NB4 (cell line): ENCODE data around the gene ECSIT.

ENCODE experiments used
- DNase-seq: peaks from one replicate; pipeline ENCODE4 v3.0.0; 2010; ENCODE audit warnings: low read depth
- H3K4me3 ChIP-seq: one replicate; pipeline ENCODE4 v1.5.1; 2011; ENCODE audit warnings: mild to moderate bottlenecking, low read depth, low read length, moderate library complexity
- CTCF ChIP-seq: IDR thresholded peaks from one replicate; pipeline ENCODE4 v1.5.1; 2012; ENCODE audit warnings: low read depth, low read length
- MAX ChIP-seq: IDR thresholded peaks from 2 replicates; pipeline ENCODE4 v1.6.1; 2011; ENCODE audit warnings: low read depth, low read length
- MYC ChIP-seq: IDR thresholded peaks from 2 replicates; pipeline ENCODE4 v1.6.1; 2011; ENCODE audit warnings: low read depth, low read length
- POLR2A ChIP-seq: IDR thresholded peaks from 2 replicates; pipeline ENCODE4 v1.6.1; 2011; ENCODE audit warnings: mild to moderate bottlenecking; ENCODE audit not compliant: insufficient read length; ENCODE audit errors: extremely low read depth

Gene ECSIT

GRCh38 chr19:11489378-11489777 lies 39.6 kb downstream of the ECSIT start:
- TF ChIP-seq MYC (no peak), CTCF (no peak)
- no peak for DNase-seq
- H3K4me3 ChIP-seq = no peak overlapping the region

- TF ChIP-seq CTCF (no peak), POLR2A (no peak), MYC (no peak), MAX (no peak)
- no peak for DNase-seq
These were observed 42.1 kb downstream of the ECSIT start for GRCh38 chr19:11486661-11487503.

GRCh38 chr19:11485245-11485837 lies 43.6 kb downstream of the ECSIT start:
- no peak for DNase-seq
- no peak overlapping the region for H3K4me3 ChIP-seq
- TF ChIP-seq MAX (no peak), CTCF (no peak), MYC (no peak)

More at GRCh38 chr19:11486661-11487503, 42.1 kb downstream of the ECSIT start:
- H3K4me3 ChIP-seq = no peak overlapping the region

- no peak for TF ChIP-seq CTCF
- no peak for TF ChIP-seq POLR2A
- no peak for TF ChIP-seq MAX
- TF ChIP-seq MYC = no peak
- DNase-seq = no peak
- H3K4me3 ChIP-seq = no peak overlapping the region
These were observed 45.4 kb downstream of the ECSIT start for GRCh38 chr19:11483366-11484111.

GRCh38 chr19:11482384-11483050 lies 46.4 kb downstream of the ECSIT start:
- peak; percentile 91 for DNase-seq
- peak; percentile 99 for TF ChIP-seq MYC
- peak; percentile 100 for TF ChIP-seq MAX
- TF ChIP-seq CTCF = peak; percentile 60
- no peak for TF ChIP-seq POLR2A
- H3K4me3 ChIP-seq = no peak overlapping the region
